NCI-H748 (cell line): ENCODE data around the gene EVA1C.
"Not testable (repeated sequence)": the region's sequence is repeated elsewhere in the genome, so short reads cannot be mapped to it uniquely, and the experiment has no call there.

Source experiments
- DNase-seq: peaks from one replicate; lab custom pipeline; 2025; ENCODE audit not compliant: unreplicated experiment; lab: John Stamatoyannopoulos, UW

The EVA1C gene

GRCh38 chr21:32424191-32424535 is 11.7 kb downstream of the EVA1C start:
- no peak for DNase-seq

GRCh38 chr21:32424674-32425073 is 12.2 kb downstream of the EVA1C start:
- no peak for DNase-seq

GRCh38 chr21:32425628-32426027 is 13.1 kb downstream of the EVA1C start:
- DNase-seq = no peak

GRCh38 chr21:32426066-32426465 is 13.6 kb downstream of the EVA1C start:
- DNase-seq = no peak

GRCh38 chr21:32426592-32427051 is 14.1 kb downstream of the EVA1C start:
- no peak for DNase-seq

GRCh38 chr21:32427958-32428623 is 15.6 kb downstream of the EVA1C start:
- no peak for DNase-seq

GRCh38 chr21:32432982-32433660 is 20.6 kb downstream of the EVA1C start:
- DNase-seq = peak; percentile 50

- DNase-seq = no peak
Observed at GRCh38 chr21:32437729-32438128, 25.2 kb downstream of the EVA1C start.

GRCh38 chr21:32442566-32443318 is 30.2 kb downstream of the EVA1C start:
- no peak for DNase-seq

- no peak for DNase-seq
Observed at GRCh38 chr21:32445101-32445500, 32.6 kb downstream of the EVA1C start.

- not testable (repeated sequence) for DNase-seq
Observed at GRCh38 chr21:32446440-32446839, 33.9 kb downstream of the EVA1C start.

GRCh38 chr21:32447224-32447623 is 34.7 kb downstream of the EVA1C start:
- DNase-seq = no peak

GRCh38 chr21:32448803-32449594 is 36.5 kb downstream of the EVA1C start:
- DNase-seq = no peak

GRCh38 chr21:32450881-32451701 is 38.6 kb downstream of the EVA1C start:
- not testable (repeated sequence) for DNase-seq

- not testable (repeated sequence) for DNase-seq
Observed at GRCh38 chr21:32452191-32452590, 39.7 kb downstream of the EVA1C start.

- DNase-seq = no peak
Observed at GRCh38 chr21:32452641-32453040, 40.1 kb downstream of the EVA1C start.

GRCh38 chr21:32455548-32455947 is 43.0 kb downstream of the EVA1C start:
- no peak for DNase-seq

GRCh38 chr21:32456497-32456918 is 44.0 kb downstream of the EVA1C start:
- DNase-seq = no peak

GRCh38 chr21:32457360-32457840 is 44.9 kb downstream of the EVA1C start:
- DNase-seq = no peak

- DNase-seq = no peak
Observed at GRCh38 chr21:32457962-32458361, 45.5 kb downstream of the EVA1C start.
